ENCODE results near the gene BATF2. TPM values are rescaled to one million over a fixed set of nuclear protein-coding genes. Genes with fewer than 3 reads are reported as not detected.

BATF2 gene
- total and polyA plus RNA-seq, 10 of the 15 experiments (the other 5 are each of a cell fraction or from before 2014, with no cell fraction given), result 0.18 to 1.1 (median 0.38) TPM; not detected in 1

DNA sequence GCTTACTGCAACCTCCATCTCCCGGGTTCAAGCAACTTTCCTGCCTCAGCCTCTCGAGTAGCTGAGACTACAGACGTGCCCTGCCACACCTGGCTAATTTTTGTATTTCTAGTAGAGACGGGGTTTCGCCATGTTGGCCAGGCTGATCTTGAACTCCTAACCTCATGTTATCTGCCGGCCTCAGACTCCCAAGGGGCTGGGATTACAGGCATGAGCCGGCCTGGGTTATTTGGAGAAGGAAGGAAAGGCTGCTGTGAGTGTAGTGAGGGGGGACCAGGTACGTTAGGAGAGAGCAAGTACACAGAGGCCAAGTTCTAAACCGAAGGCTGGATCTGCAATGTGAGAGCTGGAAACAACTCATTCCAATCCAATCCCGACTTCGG lies 453 bp downstream of the BATF2 start:
- no peak for DNase-seq (ENCODE audit: low read depth, low spot score)
- H3K9ac ChIP-seq (ENCODE audit: control insufficient read depth, insufficient read depth, low read length), result peak overlapping the region; percentile 11; the same call in 1 of the 2 replicates
- H3K27me3 ChIP-seq (replicated peaks in 1 of 2; ENCODE audit: control insufficient read depth in 2 of 2, insufficient read depth in 2 of 2, low read length in 1 of 2), result no peaks in the 10 kb centered on the region; a peak in 1 of 4 replicates
- ChIA-PET SMC1A (ENCODE audit: uncharacterized antibody, unreplicated experiment) (interaction anchor here (0.6 to 2.4 kb wide), 17 partner anchors 13 to 443 kb away, joined by 3 to 19 read pairs (median 3); partner anchors contain the start of genes FAU, MRPL49 and PPP2R5B), CTCF (interaction anchor here (0.7 to 3.9 kb wide), 16 partner anchors 8 to 344 kb away, joined by 3 to 20 read pairs (median 5); partner anchors contain the start of genes ARL2 and PPP2R5B), RAD21 (ENCODE audit: unreplicated experiment) (interaction anchor here (1.0 to 3.0 kb wide), 6 partner anchors 12 to 152 kb away, joined by 3 to 19 read pairs (median 4); partner anchors contain the start of genes CDC42BPG and PPP2R5B), POLR2A (interaction anchor here (0.8 kb wide), 2 partner anchors 18 to 77 kb away, joined by 4 read pairs; partner anchors contain the start of gene ARL2)
- 42% methylated on average over 11 of the region's 11 CpGs for WGBS (ENCODE audit: insufficient coverage, insufficient replicate concordance, low lambda C conversion rate, missing lambda C conversion rate)
- no peak for FAIRE-seq
- in situ Hi-C loops (cut with MboI) (no loop called here), intact Hi-C loops (cut with micrococcal nuclease; ENCODE audit: unreplicated experiment) (no loop called here)
- peak; percentile 17; the same call in 2 of the 3 replicates for ATAC-seq
- no peaks in the 10 kb centered on the region for H4K20me1 ChIP-seq (ENCODE audit: control insufficient read depth, insufficient read depth)
- H3K4me1 ChIP-seq (ENCODE audit: control insufficient read depth, insufficient read depth, low read length), result peaks cover 8% of the 10 kb centered on the region
- BruUV-seq (replicated peaks), result no TSS peak
- no peak overlapping the region for H3K27ac ChIP-seq (ENCODE audit: control insufficient read depth, insufficient read depth)
- peak overlapping the region; percentile 49 for H2AFZ ChIP-seq (ENCODE audit: control insufficient read depth, low read depth, low read length)
- no peaks in the 10 kb centered on the region for H3K79me2 ChIP-seq (ENCODE audit: control insufficient read depth, insufficient read depth, low read length)
- no peak for TF ChIP-seq STAT1 (conservative IDR thresholded peaks at IDR 0.05)
- no peak for TF ChIP-seq HDAC6 (IDR thresholded peaks at IDR 0.05; ENCODE audit: unreplicated experiment)
- no peak for TF ChIP-seq SP1 (IDR thresholded peaks at IDR 0.05; ENCODE audit: low read depth, low read length)
- no peak for TF ChIP-seq STAT3 (IDR thresholded peaks at IDR 0.05; ENCODE audit: low read depth, low read length)
- no peak for TF ChIP-seq POLR2AphosphoS5 (IDR thresholded peaks at IDR 0.05; ENCODE audit: low read length)
- TF ChIP-seq CREB1 (IDR thresholded peaks at IDR 0.05; ENCODE audit: low read depth), result no peak
- TF ChIP-seq NFIC (IDR thresholded peaks at IDR 0.05; ENCODE audit: low read depth, low read length), result no peak
- TF ChIP-seq POU2F2 (IDR thresholded peaks at IDR 0.05; ENCODE audit: borderline replicate concordance, low read depth, low read length), result no peak
- TF ChIP-seq, protein P1, sequence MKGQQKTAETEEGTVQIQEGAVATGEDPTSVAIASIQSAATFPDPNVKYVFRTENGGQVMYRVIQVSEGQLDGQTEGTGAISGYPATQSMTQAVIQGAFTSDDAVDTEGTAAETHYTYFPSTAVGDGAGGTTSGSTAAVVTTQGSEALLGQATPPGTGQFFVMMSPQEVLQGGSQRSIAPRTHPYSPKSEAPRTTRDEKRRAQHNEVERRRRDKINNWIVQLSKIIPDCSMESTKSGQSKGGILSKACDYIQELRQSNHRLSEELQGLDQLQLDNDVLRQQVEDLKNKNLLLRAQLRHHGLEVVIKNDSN (IDR thresholded peaks at IDR 0.05; ENCODE audit: borderline replicate concordance, extremely low read length, insufficient read depth, low read depth, low read length), result no peak
- TF ChIP-seq ZNF24 (IDR thresholded peaks at IDR 0.05), result no peak
- no peak for TF ChIP-seq IKZF1 (conservative IDR thresholded peaks at IDR 0.05)
- no peak for TF ChIP-seq RELB (IDR thresholded peaks at IDR 0.05; ENCODE audit: low read depth)
- no peak for TF ChIP-seq ATF2 (IDR thresholded peaks at IDR 0.05; ENCODE audit: low read length)
- no peak for TF ChIP-seq SRF (IDR thresholded peaks at IDR 0.05; ENCODE audit: low read depth in 2 of 2, low read length in 2 of 2)
- TF ChIP-seq CEBPB (IDR thresholded peaks at IDR 0.05; ENCODE audit: borderline replicate concordance in 1 of 2, low read depth in 2 of 2, low read length in 2 of 2), result no peak
- TF ChIP-seq, protein P2, sequence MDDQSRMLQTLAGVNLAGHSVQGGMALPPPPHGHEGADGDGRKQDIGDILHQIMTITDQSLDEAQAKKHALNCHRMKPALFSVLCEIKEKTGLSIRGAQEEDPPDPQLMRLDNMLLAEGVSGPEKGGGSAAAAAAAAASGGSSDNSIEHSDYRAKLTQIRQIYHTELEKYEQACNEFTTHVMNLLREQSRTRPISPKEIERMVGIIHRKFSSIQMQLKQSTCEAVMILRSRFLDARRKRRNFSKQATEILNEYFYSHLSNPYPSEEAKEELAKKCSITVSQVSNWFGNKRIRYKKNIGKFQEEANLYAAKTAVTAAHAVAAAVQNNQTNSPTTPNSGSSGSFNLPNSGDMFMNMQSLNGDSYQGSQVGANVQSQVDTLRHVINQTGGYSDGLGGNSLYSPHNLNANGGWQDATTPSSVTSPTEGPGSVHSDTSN (IDR thresholded peaks at IDR 0.05; ENCODE audit: insufficient replicate concordance, low read depth, low read length), result no peak
- TF ChIP-seq ZZZ3 (IDR thresholded peaks at IDR 0.05; ENCODE audit: control insufficient read depth, insufficient read length, low read depth), result no peak
- no peak for TF ChIP-seq ZNF384 (IDR thresholded peaks at IDR 0.05; ENCODE audit: borderline replicate concordance, low read depth, low read length)
- no peak for TF ChIP-seq CHD4 (IDR thresholded peaks at IDR 0.05)
- no peak for TF ChIP-seq SMARCA5 (IDR thresholded peaks at IDR 0.05)
- no peaks in the 10 kb centered on the region for H3K36me3 ChIP-seq (ENCODE audit: control insufficient read depth in 2 of 2, insufficient read depth in 2 of 2, low read length in 1 of 2)
- H3K4me2 ChIP-seq (ENCODE audit: control insufficient read depth, insufficient read depth), result peak overlapping the region; percentile 56
- no peaks in the 10 kb centered on the region for H3K9me3 ChIP-seq (replicated peaks; ENCODE audit: control insufficient read depth, insufficient read depth, low read length)
- H3K4me3 ChIP-seq, result peak overlapping the region; percentile 28; the same call in 1 of the 2 replicates
